ENCODE measurements around the gene KCNG2. TPM values are rescaled to one million over a fixed set of nuclear protein-coding genes. Genes with fewer than 3 reads are reported as not detected.

The KCNG2 gene
- total RNA-seq, 2 experiments from 2014 or later, result not detected

- Histone ChIP-seq H3K9me2 (ENCODE audit: insufficient read depth, low read length) (no peaks in the 10 kb centered on the region), H4K20me1 (ENCODE audit: insufficient read depth, low read length) (no peaks in the 10 kb centered on the region), H2AFZ (ENCODE audit: low read length) (no peak overlapping the region), H3K36me3 (ENCODE audit: insufficient read depth, low read length) (no peaks in the 10 kb centered on the region), H3K4me2 (ENCODE audit: low read length) (no peak overlapping the region), H3K4me1 (ENCODE audit: insufficient read depth, low read length, poor library complexity, severe bottlenecking) (no peaks in the 10 kb centered on the region), H3K9me3 (ENCODE audit: low read length) (no peaks in the 10 kb centered on the region), H3K79me2 (ENCODE audit: insufficient read depth, low read depth, low read length) (no peaks in the 10 kb centered on the region), H3K27ac (ENCODE audit: low read depth, low read length, poor library complexity, severe bottlenecking) (no peak overlapping the region), H3K4me3 (ENCODE audit: low read depth, low read length, poor library complexity, severe bottlenecking) (no peak overlapping the region)
- ChIA-PET POLR2A (no interaction called here), CTCF (ENCODE audit: unreplicated experiment) (no interaction called here)
- intact Hi-C loops (cut with micrococcal nuclease; ENCODE audit: unreplicated experiment), result no loop called here
- no TSS peak for BruUV-seq (replicated peaks)
- no peak for TF ChIP-seq EZH2phosphoT487 (IDR thresholded peaks at IDR 0.05; ENCODE audit: borderline replicate concordance, low read depth, low read length)
- TF ChIP-seq CTCF (conservative IDR thresholded peaks at IDR 0.05; ENCODE audit: low read length), result no peak
- DNase-seq (ENCODE audit: low spot score), result no peak
Measured at GRCh38 chr18:79852561-79853302, 55.0 kb downstream of the KCNG2 start.

GRCh38 chr18:79853303-79853992, 55.7 kb downstream of the KCNG2 start:
- no peaks in the 10 kb centered on the region for H4K20me1 ChIP-seq (ENCODE audit: insufficient read depth, low read length)
- ChIA-PET CTCF (ENCODE audit: unreplicated experiment) (no interaction called here), POLR2A (no interaction called here)
- no peak overlapping the region for H3K4me2 ChIP-seq (ENCODE audit: low read length)
- no peak overlapping the region for H3K27ac ChIP-seq (ENCODE audit: low read depth, low read length, poor library complexity, severe bottlenecking)
- no peak for DNase-seq (ENCODE audit: low spot score)
- H3K9me2 ChIP-seq (ENCODE audit: insufficient read depth, low read length), result no peaks in the 10 kb centered on the region
- H3K36me3 ChIP-seq (ENCODE audit: insufficient read depth, low read length), result no peaks in the 10 kb centered on the region
- no peaks in the 10 kb centered on the region for H3K79me2 ChIP-seq (ENCODE audit: insufficient read depth, low read depth, low read length)
- intact Hi-C loops (cut with micrococcal nuclease; ENCODE audit: unreplicated experiment), result no loop called here
- H3K4me3 ChIP-seq (ENCODE audit: low read depth, low read length, poor library complexity, severe bottlenecking), result no peak overlapping the region
- no peak for TF ChIP-seq EZH2phosphoT487 (IDR thresholded peaks at IDR 0.05; ENCODE audit: borderline replicate concordance, low read depth, low read length)
- no peak for TF ChIP-seq CTCF (conservative IDR thresholded peaks at IDR 0.05; ENCODE audit: low read length)
- no peaks in the 10 kb centered on the region for H3K4me1 ChIP-seq (ENCODE audit: insufficient read depth, low read length, poor library complexity, severe bottlenecking)
- no TSS peak for BruUV-seq (replicated peaks)
- no peak overlapping the region for H2AFZ ChIP-seq (ENCODE audit: low read length)
- no peaks in the 10 kb centered on the region for H3K9me3 ChIP-seq (ENCODE audit: low read length)

GRCh38 chr18:79853993-79854364, 56.2 kb downstream of the KCNG2 start:
- H3K27ac ChIP-seq (ENCODE audit: low read depth, low read length, poor library complexity, severe bottlenecking), result no peak overlapping the region
- H4K20me1 ChIP-seq (ENCODE audit: insufficient read depth, low read length), result no peaks in the 10 kb centered on the region
- no peaks in the 10 kb centered on the region for H3K9me2 ChIP-seq (ENCODE audit: insufficient read depth, low read length)
- no peak for DNase-seq (ENCODE audit: low spot score)
- H3K36me3 ChIP-seq (ENCODE audit: insufficient read depth, low read length), result no peaks in the 10 kb centered on the region
- no peaks in the 10 kb centered on the region for H3K79me2 ChIP-seq (ENCODE audit: insufficient read depth, low read depth, low read length)
- no peaks in the 10 kb centered on the region for H3K4me1 ChIP-seq (ENCODE audit: insufficient read depth, low read length, poor library complexity, severe bottlenecking)
- BruUV-seq (replicated peaks), result no TSS peak
- intact Hi-C loops (cut with micrococcal nuclease; ENCODE audit: unreplicated experiment), result no loop called here
- no peak overlapping the region for H3K4me2 ChIP-seq (ENCODE audit: low read length)
- TF ChIP-seq CTCF (conservative IDR thresholded peaks at IDR 0.05; ENCODE audit: low read length) (no peak), EZH2phosphoT487 (IDR thresholded peaks at IDR 0.05; ENCODE audit: borderline replicate concordance, low read depth, low read length) (no peak)
- no peak overlapping the region for H3K4me3 ChIP-seq (ENCODE audit: low read depth, low read length, poor library complexity, severe bottlenecking)
- no peak overlapping the region for H2AFZ ChIP-seq (ENCODE audit: low read length)
- CTCF ChIA-PET (ENCODE audit: unreplicated experiment), result no interaction called here
- POLR2A ChIA-PET, result no interaction called here
- H3K9me3 ChIP-seq (ENCODE audit: low read length), result no peaks in the 10 kb centered on the region

Measured in OCI-LY7 (cell line).